HepG2 (cell line): ENCODE results near the gene TOR4A. TPM values are rescaled to one million over a fixed set of nuclear protein-coding genes. Genes with fewer than 3 reads are reported as not detected.

Experiments used
- CCAR2 ChIP-seq: fragments of 200-400 bp; formaldehyde crosslinking; optimal IDR thresholded peaks from 2 replicates; pipeline ENCODE3; 2018; ENCODE audit warnings: low read depth, mild to moderate bottlenecking, low read length, moderate library complexity
- CSRNP1 ChIP-seq: sonication (generic); formaldehyde crosslinking; IDR thresholded peaks from 2 replicates; pipeline ENCODE4 v1.8.1; 2023; ENCODE audit warnings: mild to moderate bottlenecking, missing genetic modification reagents
- DMAP1 ChIP-seq: IDR thresholded peaks from 2 replicates; pipeline ENCODE4 v1.6.1; 2016
- E2F5 ChIP-seq: sonication (generic); formaldehyde crosslinking; conservative IDR thresholded peaks from 2 replicates; pipeline ENCODE4 v1.4.0; 2020; ENCODE audit warnings: missing genetic modification reagents
- ERF ChIP-seq: IDR thresholded peaks from 2 replicates; pipeline ENCODE4 v1.6.1; 2018; ENCODE audit warnings: missing biosample characterization, missing genetic modification reagents
- FOXK1 ChIP-seq: sonication (generic); formaldehyde crosslinking; IDR thresholded peaks from 2 replicates; pipeline ENCODE4 v1.4.0; 2020; ENCODE audit warnings: low read depth, missing genetic modification reagents, borderline replicate concordance
- HINFP ChIP-seq: sonication (generic); formaldehyde crosslinking; IDR thresholded peaks from 2 replicates; pipeline ENCODE4 v1.4.0; 2020; ENCODE audit warnings: low read depth, mild to moderate bottlenecking, missing genetic modification reagents
- HNF4G ChIP-seq, 2 experiments: sonication (generic) in 1 of 2; formaldehyde crosslinking in 1 of 2; IDR thresholded peaks; 2 replicates each; pipeline versions ENCODE4 v1.4.0 to v1.6.1; 2011 to 2020; ENCODE audit warnings: borderline replicate concordance in 2 of 2, low read depth in 2 of 2, mild to moderate bottlenecking in 2 of 2, low read length in 1 of 2, missing genetic modification reagents in 1 of 2, moderate library complexity in 1 of 2
- MLLT10 ChIP-seq: sonication (generic); formaldehyde crosslinking; IDR thresholded peaks from 2 replicates; pipeline ENCODE4 v1.4.0; 2020; ENCODE audit warnings: missing genetic modification reagents
- NBN ChIP-seq: fragments of 450-650 bp; conservative IDR thresholded peaks from 2 replicates; pipeline ENCODE4 v1.6.1; 2017
- SP4 ChIP-seq: sonication (generic); formaldehyde crosslinking; IDR thresholded peaks from 2 replicates; pipeline ENCODE4 v1.8.1; 2023; ENCODE audit warnings: mild to moderate bottlenecking, missing genetic modification reagents
- TSC22D2 ChIP-seq: sonication (generic); formaldehyde crosslinking; IDR thresholded peaks from 2 replicates; pipeline ENCODE4 v1.5.1; 2020; ENCODE audit warnings: missing genetic modification reagents, mild to moderate bottlenecking, borderline replicate concordance
- YEATS4 ChIP-seq: sonication (generic); formaldehyde crosslinking; IDR thresholded peaks from 2 replicates; pipeline ENCODE4 v1.4.0; 2020; ENCODE audit warnings: missing genetic modification reagents, borderline replicate concordance
- ZFP37 ChIP-seq: sonication (generic); formaldehyde crosslinking; IDR thresholded peaks from 2 replicates; pipeline ENCODE4 v1.4.0; 2020; ENCODE audit warnings: missing genetic modification reagents, borderline replicate concordance
- ZMYM2 ChIP-seq: sonication (generic); formaldehyde crosslinking; IDR thresholded peaks from 2 replicates; pipeline ENCODE4 v1.8.0; 2022; ENCODE audit warnings: mild to moderate bottlenecking, missing genetic modification reagents
- ZNF430 ChIP-seq: sonication (generic); formaldehyde crosslinking; IDR thresholded peaks from 2 replicates; pipeline ENCODE4 v1.9.0; 2021; ENCODE audit warnings: mild to moderate bottlenecking, missing genetic modification reagents
- ZNF44 ChIP-seq: sonication (generic); formaldehyde crosslinking; IDR thresholded peaks from 2 replicates; pipeline ENCODE4 v1.5.1; 2020; ENCODE audit warnings: mild to moderate bottlenecking, missing genetic modification reagents
- ZNF501 ChIP-seq: sonication (generic); formaldehyde crosslinking; IDR thresholded peaks from 2 replicates; pipeline ENCODE4 v1.5.1; 2020; ENCODE audit warnings: mild to moderate bottlenecking, moderate library complexity, missing genetic modification reagents
- ZNF530 ChIP-seq: sonication (generic); formaldehyde crosslinking; IDR thresholded peaks from 2 replicates; pipeline ENCODE4 v1.5.0; 2020; ENCODE audit warnings: low read depth, mild to moderate bottlenecking, missing genetic modification reagents
- ZNF616 ChIP-seq: sonication (generic); formaldehyde crosslinking; IDR thresholded peaks from 2 replicates; pipeline ENCODE4 v1.5.0; 2020; ENCODE audit warnings: low read depth, mild to moderate bottlenecking, missing genetic modification reagents
- ZNF629 ChIP-seq: sonication (generic); formaldehyde crosslinking; conservative IDR thresholded peaks from 2 replicates; pipeline ENCODE4 v1.5.0; 2020; ENCODE audit warnings: missing genetic modification reagents
- ZNF749 ChIP-seq: sonication (generic); formaldehyde crosslinking; IDR thresholded peaks from 2 replicates; pipeline ENCODE4 v1.8.0; 2022; ENCODE audit warnings: mild to moderate bottlenecking, missing genetic modification reagents, moderate library complexity, borderline replicate concordance
- ZNF781 ChIP-seq: sonication (generic); formaldehyde crosslinking; IDR thresholded peaks from 2 replicates; pipeline ENCODE4 v1.5.1; 2020; ENCODE audit warnings: borderline replicate concordance, mild to moderate bottlenecking, missing genetic modification reagents; ENCODE audit errors: not compliant biosample characterization
- ZNF788 ChIP-seq: sonication (generic); formaldehyde crosslinking; IDR thresholded peaks from 2 replicates; pipeline ENCODE4 v1.5.0; 2020; ENCODE audit warnings: mild to moderate bottlenecking, missing genetic modification reagents, borderline replicate concordance
- ZNF816 ChIP-seq: sonication (generic); formaldehyde crosslinking; IDR thresholded peaks from 2 replicates; pipeline ENCODE4 v1.8.0; 2022; ENCODE audit warnings: missing genetic modification reagents, mild to moderate bottlenecking, borderline replicate concordance
- ZNF83 ChIP-seq: sonication (generic); formaldehyde crosslinking; IDR thresholded peaks from 2 replicates; pipeline ENCODE4 v1.4.0; 2020; ENCODE audit warnings: missing genetic modification reagents, mild to moderate bottlenecking, borderline replicate concordance
- polyA plus RNA-seq, 8 experiments: library from polyadenylated mRNA; depleted of rRNA in 3 of 8; stranded (reverse) in 7 of 8; unstranded in 1 of 8; fragments of >200 nt; fragmentation: Illumina TruSeq in 4 of 8; extraction: Trizol in 4 of 8; gene quantifications; 2 replicates each; pipeline versions ENCODE4 v1.2.1 to v1.2.3, GENCODE V29; 2011 to 2016; ENCODE audit warnings: low read depth in 4 of 8, missing spikeins in 1 of 8, mixed read lengths in 1 of 8; ENCODE audit not compliant: insufficient read depth in 1 of 8
- total RNA-seq, 5 experiments: library from RNA; depleted of rRNA; stranded (reverse); fragments of >200 nt; fragmentation: Illumina TruSeq; extraction: Trizol; gene quantifications; 2 replicates each; pipeline ENCODE4 v1.2.3, GENCODE V29; 2016; ENCODE audit warnings: low read depth in 1 of 5

Gene TOR4A
- total and polyA plus RNA-seq, 2 of the 13 experiments (the other 11 are each of a cell fraction or from before 2014, with no cell fraction given), result 11.1 to 14.2 TPM

GRCh38 chr9:137240841-137241489 is 36.6 kb upstream of the TOR4A start, which contains the start of gene TUBB4B (continued):
- TF ChIP-seq HNF4G (IDR thresholded peaks at IDR 0.05; ENCODE audit: borderline replicate concordance, low read depth, low read length) (peak; percentile 7; the same call in 1 of the 2 replicates), HNF4G (CRISPR knock-in tag; IDR thresholded peaks at IDR 0.05; ENCODE audit: borderline replicate concordance, low read depth) (no peak), ZMYM2 (no peak), YEATS4 (CRISPR knock-in tag) (0 out of 2 replicates have a peak, but pooled peaks have one; percentile 7), DMAP1 (peak; percentile 34; the same call in 1 of the 2 replicates), ZNF44 (CRISPR knock-in tag) (no peak), FOXK1 (CRISPR knock-in tag) (peak; percentile 76; the same call in 1 of the 2 replicates), TSC22D2 (CRISPR knock-in tag) (peak; percentile 91), ZNF781 (CRISPR knock-in tag) (peak; percentile 60), ZNF530 (CRISPR knock-in tag) (no peak), E2F5 (CRISPR knock-in tag) (peak; percentile 45), ERF (CRISPR knock-in tag) (peak; percentile 39; the same call in 1 of the 2 replicates), ZNF816 (CRISPR knock-in tag) (no peak), CSRNP1 (CRISPR knock-in tag) (no peak), ZNF501 (CRISPR knock-in tag) (no peak), ZNF616 (CRISPR knock-in tag) (0 out of 2 replicates have a peak, but pooled peaks have one; percentile 13), ZNF629 (CRISPR knock-in tag) (0 out of 2 replicates have a peak, but pooled peaks have one; percentile 31), ZNF83 (peak; percentile 60; the same call in 1 of the 2 replicates), NBN (no peak), CCAR2 (no peak), MLLT10 (CRISPR knock-in tag) (no peak), ZNF749 (CRISPR knock-in tag) (peak; percentile 66; the same call in 1 of the 2 replicates), ZNF788 (no peak; the same call in 1 of the 2 replicates), SP4 (peak; percentile 83), HINFP (CRISPR knock-in tag) (no peak), ZNF430 (CRISPR knock-in tag) (0 out of 2 replicates have a peak, but pooled peaks have one; percentile 84), ZFP37 (CRISPR knock-in tag) (0 out of 2 replicates have a peak, but pooled peaks have one; percentile 60)
